GM18867 (cell line): Measurements from ENCODE around the gene APOL1.
"Not testable (repeated sequence)": the region's sequence is repeated elsewhere in the genome, so short reads cannot be mapped to it uniquely, and the experiment has no call there.

ENCODE experiments used
- ATAC-seq: cut with Tn5 transposase; IDR thresholded peaks from one replicate; pipeline ENCODE4 v1.9.1; 2021; ENCODE audit warnings: mild to moderate bottlenecking, moderate library complexity; ENCODE audit not compliant: unreplicated experiment

The APOL1 gene

DNA sequence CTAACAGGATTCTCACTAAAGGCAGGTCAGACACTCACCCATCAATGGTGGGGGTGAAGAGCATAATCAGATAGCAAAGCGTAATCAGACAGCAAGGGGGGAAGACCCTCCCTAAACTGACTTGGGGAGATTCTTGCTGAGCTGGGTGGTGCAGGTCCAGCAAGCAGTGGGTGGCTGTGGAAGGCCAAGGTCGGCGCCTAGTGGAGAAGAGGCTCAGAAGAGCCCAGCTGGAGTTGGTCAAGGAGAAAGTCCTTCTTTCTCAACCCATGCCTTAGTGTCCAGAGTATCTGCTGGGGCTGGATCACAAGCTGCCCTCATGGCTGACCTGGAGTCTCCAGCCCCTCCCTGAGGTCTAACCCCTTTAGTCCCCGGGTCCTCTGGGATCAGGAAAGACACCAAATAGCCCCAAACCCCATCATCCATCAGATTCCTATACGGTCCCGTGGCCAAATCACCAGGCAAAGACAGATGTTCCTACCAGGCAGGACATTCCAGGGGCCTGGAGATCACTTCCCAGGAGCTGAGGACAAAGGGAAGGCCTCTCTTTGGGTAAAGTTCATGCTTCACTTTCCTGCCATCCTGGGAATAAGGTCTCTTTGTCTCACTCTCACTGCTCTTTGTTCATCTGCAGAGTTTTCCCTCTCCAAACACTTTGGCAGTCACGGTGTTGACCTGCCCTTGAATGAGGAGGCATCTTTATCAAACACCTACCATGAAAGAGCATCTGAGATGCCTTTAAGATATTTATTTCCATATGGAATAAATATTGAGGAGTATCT lies 11.1 kb downstream of the APOL1 start:
- not testable (repeated sequence) for ATAC-seq

- no peak for ATAC-seq
These were observed 14.1 kb downstream of the APOL1 start for GRCh38 chr22:36267058-36267457.

DNA sequence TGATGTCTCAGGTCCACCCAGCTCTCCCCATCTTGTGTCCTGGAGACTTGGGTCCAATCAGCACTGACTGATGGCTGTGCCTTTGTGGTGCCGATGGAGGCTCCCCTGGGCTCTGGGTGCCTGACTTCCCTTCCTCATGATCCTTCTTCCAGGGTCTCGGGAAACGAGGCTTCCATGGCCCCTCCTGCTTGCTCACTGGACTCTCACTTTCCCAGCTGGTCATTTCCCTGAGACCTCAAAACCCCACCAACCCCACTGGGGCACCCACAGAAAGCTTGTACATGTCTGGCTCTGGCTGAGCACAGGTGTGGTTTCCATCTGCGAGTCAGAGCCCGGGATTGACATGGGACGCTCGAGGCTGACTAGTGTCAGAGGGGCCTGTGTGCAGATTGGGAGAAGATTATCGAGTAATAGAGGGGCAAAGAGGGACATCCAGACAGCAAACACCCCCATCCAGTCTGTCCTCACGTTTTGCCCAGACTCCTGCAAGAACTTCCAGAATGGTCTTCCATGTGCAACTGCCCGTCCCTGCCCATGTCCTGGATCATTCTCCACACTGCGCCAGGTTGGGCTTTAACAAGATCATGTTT lies 15.1 kb downstream of the APOL1 start:
- ATAC-seq, result no peak

DNA sequence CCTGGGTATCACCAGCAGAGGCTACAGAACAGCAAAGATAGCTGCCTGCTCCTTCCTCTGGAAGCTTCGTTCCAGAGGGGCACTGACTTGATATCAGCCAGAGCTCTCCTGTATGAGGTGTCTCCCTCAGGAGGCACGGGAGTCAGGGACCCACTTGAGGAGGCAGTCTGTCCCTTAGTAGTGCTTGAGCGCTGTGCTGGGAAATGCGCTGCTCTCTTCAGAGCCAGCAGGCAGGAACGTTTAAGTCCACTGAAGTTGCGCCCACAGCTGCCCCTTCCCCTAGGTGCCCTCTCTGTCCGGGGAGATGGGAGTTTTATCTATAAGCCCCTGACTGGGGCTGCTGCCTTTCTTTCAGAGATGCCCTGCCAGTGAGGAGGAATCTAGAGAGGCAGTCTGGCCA lies 18.3 kb downstream of the APOL1 start:
- not testable (repeated sequence) for ATAC-seq

GRCh38 chr22:36271951-36272350 lies 19.0 kb downstream of the APOL1 start:
- not testable (repeated sequence) for ATAC-seq

- no peak for ATAC-seq
These were observed 21.6 kb downstream of the APOL1 start for GRCh38 chr22:36274531-36274930.

GRCh38 chr22:36277482-36278291 lies 24.8 kb downstream of the APOL1 start:
- no peak for ATAC-seq

GRCh38 chr22:36279219-36279666 lies 26.3 kb downstream of the APOL1 start:
- ATAC-seq, result no peak

DNA sequence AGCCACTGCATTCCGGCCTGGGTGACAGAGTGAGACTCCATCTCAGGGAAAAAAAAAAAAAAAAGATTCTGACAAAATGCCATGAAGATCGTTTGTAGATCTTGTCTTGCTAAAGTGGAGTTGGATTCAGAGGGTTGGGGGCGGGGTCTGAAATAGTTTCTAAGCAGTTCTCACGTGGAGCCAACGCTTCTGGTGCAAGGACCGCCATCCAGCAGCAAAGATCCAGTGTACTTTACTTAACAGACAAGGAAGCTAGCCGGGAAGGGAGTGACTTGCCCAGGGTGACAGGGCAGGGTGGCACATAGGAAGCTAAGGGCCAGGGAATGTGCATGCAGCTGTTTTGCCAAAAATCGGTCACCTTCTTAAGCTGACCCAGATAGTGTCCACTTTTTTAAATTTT lies 27.4 kb downstream of the APOL1 start:
- ATAC-seq, result no peak

DNA sequence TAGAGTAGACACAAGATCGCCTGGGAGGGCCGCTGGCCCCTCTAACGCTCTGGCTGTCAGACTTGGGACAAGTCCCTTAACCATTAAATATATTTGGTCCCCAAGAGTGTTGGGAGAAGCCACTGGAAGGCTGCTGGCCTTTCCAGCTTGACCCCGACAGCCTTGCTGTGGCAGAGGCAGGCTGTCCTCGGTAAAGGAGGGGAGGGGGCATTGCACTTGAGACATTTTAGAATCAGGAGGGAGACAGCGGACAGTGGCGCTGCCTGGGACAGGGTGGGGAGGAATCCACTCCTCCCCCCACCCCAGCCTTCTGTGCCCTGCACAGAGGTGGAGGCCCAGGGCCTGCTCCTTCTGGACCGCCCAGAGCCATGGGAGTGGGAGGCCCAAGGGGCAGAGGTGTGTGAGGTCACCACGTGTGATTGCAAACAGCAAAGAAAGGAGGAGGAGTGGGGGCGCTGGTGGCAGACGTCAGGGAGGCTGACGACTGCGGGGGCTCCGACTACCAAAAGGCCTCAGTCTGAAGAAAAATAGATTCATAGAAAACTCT lies 28.9 kb downstream of the APOL1 start:
- no peak for ATAC-seq

DNA sequence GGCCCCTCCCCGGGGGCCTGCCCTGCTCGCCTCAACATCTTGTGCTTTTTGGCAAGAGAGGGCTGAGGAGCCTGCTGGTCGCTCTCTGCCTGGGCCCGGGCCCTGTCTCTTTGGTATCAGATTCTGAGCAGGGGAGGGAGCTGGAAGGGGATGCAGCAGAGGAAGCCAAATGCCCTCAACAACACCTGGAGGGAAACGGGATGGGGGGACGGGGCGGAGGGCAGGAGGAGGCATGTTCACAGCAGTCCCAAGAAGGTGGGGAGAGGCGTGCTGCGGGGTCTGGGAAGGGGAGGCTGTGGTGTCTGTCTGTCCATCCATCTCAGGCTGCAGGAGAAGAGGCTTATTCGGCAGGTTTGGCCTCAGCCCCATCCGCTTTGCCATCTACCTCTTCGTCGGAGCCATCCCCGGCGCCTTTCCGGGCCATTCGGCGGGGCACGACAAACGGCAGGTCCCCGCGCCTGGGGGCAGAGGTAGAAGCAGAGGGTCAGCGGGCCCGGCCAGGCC lies 29.4 kb downstream of the APOL1 start:
- ATAC-seq, result no peak

DNA sequence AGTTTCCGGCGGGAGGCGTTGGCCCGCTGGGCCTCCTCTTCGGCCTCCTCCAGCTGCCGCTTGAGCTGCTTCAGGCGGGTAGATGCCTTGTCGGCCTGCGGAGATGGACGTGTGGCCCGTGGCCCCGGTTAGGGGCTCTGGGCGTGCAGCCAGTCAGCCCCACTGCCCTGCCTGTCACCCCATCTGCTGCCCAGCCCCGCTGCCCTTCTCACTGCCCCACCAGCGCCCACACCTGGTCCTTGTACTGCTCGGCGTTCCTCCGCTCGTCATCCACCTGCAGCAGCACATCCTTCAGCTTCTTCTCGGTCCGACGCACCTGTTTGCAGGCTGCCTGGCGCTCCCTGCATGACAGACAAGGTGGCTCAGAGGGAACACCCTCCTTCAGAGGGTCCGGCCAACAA lies 31.2 kb downstream of the APOL1 start:
- no peak for ATAC-seq

GRCh38 chr22:36285017-36285416 lies 32.1 kb downstream of the APOL1 start:
- no peak for ATAC-seq

DNA sequence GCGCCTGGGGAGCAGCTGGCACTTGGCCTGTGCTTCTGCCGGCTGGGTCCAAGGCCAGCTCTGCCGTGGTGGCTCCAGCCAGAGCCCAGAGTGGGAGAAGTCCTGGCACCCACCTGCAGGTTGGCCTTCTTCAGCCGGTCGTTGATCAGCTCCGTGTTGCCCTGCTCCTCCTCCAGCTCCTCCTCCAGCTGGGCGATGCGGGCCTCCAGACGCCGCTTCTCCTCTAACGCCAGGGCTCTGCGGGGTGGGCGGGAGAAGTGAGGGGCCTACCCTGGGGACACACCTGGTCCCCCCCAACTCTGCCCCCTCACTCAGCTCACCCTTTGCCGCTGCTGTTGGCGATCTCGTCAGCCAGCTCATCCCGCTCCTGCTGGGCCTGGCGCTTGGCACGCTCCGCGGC lies 32.6 kb downstream of the APOL1 start:
- no peak for ATAC-seq

GRCh38 chr22:36286096-36286957 lies 33.4 kb downstream of the APOL1 start:
- ATAC-seq, result no peak

GRCh38 chr22:36287881-36288515 lies 35.1 kb downstream of the APOL1 start:
- ATAC-seq, result no peak

DNA sequence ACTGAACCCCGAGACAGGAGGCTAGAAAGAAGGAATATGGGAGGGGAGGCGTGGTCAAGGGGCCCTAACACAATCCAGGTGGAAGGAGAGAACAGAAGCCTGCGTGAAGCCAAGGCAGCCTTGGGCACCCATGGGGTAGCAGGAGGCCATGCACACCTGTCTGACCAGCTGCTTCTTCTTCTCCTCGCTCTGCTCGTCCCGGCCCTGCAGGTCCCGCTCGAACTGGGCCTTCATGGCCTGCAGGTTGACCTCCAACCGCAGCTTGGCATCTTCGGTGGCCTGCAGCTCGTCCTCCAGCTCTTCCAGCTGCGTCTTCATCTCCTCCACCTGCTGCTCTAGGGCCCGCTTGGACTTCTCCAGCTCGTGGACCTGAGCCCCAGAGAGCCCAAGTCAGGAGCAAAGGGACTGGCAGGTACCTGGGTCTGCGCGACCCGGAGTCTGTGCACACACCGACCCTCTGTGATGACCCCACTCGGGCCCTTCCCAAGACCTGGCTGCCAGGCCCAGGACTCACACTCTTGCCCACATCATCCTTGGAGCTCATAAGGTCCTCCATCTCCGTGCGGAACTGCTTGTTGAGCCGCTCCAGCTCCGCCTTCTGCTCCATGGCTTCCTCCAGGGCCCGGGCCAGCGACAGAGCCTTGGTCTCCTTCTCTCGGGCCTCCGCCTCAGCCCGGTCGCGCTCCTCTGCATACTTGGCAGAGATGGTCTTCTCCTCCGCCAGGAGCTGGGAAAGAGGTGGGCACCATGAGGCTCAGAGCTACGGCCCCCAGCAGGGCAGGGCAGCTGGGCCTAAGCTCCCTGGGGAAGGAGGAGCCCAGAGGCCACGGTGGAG lies 35.9 kb downstream of the APOL1 start:
- ATAC-seq, result no peak

GRCh38 chr22:36289406-36289870 lies 36.5 kb downstream of the APOL1 start:
- ATAC-seq, result no peak

DNA sequence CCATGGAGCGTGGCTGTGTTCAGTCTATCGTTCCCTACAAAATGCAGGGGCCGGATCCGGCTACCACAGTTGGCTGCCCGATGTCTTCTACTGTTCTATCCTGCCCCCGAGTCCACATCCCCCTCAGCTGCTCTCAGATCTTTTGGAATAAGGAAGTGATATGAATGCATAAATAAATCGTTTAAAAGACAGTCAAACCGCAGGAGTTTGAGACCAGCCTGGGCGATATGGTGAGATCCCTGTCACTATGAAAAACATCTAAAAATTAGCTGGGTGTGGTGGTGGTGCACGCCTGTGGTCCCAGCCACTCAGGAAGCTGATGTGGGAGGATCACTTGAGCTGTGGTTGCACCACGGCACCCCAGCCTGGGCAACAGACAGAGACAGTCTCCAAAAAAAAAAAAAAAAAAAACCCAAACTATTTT lies 37.0 kb downstream of the APOL1 start:
- ATAC-seq, result not testable (repeated sequence)
